Limb (tissue), 2 donors: Measurements from ENCODE around the gene FBXW10.
"Not testable (repeated sequence)": the region's sequence is repeated elsewhere in the genome, so short reads cannot be mapped to it uniquely, and the experiment has no call there.

Experiments used
- DNase-seq, 2 donors: peaks; one replicate each; pipeline ENCODE4 v3.0.0-alpha.2; 2016; ENCODE audit errors: extremely low spot score in 2 of 2

Gene FBXW10

DNA sequence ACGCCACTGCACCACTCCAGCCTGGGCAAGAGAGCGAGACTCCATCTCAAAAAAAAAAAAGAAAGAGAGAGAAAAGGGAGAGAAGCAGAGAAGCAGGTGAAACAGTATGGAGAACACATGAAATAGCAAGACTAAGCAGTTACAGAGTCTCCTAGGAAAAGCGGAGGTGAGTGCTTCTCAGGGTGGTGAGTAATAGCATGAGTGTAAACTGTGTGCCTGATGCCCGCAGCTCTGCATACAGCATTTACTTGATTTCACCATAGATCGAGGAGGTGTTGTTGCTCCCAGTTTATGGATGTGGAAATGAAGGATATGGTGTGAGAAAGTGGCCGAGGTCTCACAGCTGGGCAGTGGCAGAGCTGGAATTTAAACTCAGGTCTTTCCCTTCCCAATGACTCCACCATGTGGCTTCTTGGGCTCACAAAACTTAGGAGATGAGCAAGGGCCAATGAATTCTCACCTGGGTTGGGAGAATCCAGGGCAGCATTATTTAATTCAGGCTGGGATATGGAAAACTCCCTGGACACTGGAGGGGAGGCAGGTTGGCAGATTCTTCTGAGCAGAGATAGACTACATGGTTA is 10.1 kb downstream of the FBXW10 start:
- not testable (repeated sequence) for DNase-seq

DNA sequence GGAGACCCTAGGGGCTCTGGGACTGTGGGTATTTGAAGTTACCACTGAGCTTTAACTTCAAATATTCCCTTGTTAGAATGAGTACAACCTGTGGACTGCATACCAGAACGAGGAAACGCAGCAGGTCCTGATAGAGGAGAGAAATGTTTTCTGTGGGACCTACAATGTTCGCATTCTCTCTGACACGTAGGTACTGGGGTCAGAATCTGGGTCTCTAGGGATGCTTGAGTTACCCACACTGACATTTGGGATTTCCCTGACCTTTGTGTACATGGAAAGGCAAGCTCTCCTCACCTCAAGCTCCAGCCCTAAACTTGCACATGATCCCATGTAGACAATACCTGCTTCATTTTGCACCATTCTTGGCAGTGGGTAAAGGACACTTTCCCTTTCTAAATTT is 12.1 kb downstream of the FBXW10 start:
- DNase-seq, result not testable (repeated sequence)

- not testable (repeated sequence) for DNase-seq
Measured at GRCh38 chr17:18757368-18758044, 13.7 kb downstream of the FBXW10 start.

DNA sequence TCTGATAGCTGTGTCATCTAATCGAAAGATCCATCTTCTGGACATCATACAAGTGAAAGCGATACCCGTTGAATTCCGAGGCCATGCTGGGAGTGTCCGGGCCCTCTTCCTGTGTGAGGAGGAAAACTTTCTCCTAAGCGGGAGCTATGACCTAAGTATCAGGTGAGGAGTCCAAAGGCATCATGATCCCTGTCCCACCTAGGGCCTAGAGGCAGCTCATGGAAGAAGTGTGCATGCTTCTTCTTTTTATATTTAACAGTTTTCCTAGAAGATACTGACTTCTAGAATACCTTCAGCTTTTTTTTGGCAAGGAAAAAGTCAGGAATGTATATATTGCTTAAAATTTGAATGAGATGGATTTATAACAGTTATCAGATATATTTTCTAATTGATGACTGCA is 14.5 kb downstream of the FBXW10 start:
- DNase-seq, result not testable (repeated sequence)

GRCh38 chr17:18760221-18760620 is 16.4 kb downstream of the FBXW10 start:
- DNase-seq, result not testable (repeated sequence)

- DNase-seq, result not testable (repeated sequence)
Measured at GRCh38 chr17:18770572-18770971, 26.7 kb downstream of the FBXW10 start.

GRCh38 chr17:18771066-18771465 is 27.2 kb downstream of the FBXW10 start:
- DNase-seq, result not testable (repeated sequence)

- DNase-seq, result no peak
Measured at GRCh38 chr17:18772471-18772870, 28.6 kb downstream of the FBXW10 start.

DNA sequence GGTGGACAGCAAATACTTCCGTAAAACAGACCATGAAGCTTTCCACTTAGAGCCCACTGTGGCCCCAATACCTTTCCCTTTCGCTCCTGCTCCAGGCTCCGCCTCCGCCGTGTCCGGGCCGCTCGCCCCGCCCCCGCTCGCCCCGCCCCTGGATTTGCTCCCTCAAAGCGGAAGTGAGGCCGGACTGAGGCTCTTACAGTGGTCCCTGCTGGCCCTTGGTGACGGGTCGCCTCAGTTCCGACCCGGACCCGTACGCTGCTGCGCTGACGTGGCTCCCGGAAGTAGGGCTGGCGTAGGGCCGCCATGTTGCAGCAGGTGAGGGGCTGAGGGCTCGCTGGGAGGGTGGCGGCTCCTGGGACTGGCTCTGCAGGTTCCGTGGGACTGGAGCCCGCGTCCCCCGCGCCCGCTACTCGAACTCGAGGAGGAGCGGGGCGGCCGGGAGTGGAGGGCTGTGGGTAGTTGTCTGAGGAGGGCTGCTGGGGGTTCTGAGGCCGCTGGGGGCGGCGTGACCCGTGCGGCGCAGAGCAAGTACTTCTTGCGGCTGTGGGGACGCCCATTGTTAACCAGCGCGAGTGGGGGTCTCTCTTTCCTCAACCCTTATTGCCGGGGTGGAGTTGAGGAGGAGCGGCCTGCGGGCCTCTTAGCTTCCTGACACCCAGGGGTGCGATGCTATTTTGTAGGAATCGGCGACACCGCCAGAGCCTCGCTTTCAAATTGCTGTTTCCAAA is 37.3 kb downstream of the FBXW10 start, which contains the start of gene TVP23B:
Gene TVP23B, plus strand, starts transcription at position 193 of the 728 bp plus-strand sequence. Its CDS starts 111 bp downstream, at position 304.
- peak; percentile 94 to 97 for DNase-seq

- DNase-seq, result not testable (repeated sequence)
Measured at GRCh38 chr17:18781805-18782204, 38.0 kb downstream of the FBXW10 start.

DNA sequence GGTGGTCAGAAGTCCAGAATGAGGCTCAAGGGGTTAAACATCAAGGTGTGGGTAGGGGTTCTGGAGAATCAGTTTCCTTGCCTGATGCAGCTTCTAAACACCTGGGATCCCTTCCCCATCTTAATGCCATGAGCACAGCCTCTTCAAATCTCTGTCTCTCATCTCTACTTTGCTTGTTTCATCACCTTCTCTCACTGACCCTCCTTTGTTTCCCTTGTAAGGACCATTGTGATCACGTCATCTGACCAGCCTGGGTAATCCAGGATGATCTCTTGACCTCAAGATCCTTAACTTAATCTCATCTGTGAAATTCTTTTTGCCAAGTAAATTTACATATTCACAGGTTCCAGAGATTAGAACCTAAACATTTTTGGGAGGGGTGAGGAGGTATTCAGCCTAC is 42.1 kb downstream of the FBXW10 start:
- DNase-seq, result not testable (repeated sequence)

DNA sequence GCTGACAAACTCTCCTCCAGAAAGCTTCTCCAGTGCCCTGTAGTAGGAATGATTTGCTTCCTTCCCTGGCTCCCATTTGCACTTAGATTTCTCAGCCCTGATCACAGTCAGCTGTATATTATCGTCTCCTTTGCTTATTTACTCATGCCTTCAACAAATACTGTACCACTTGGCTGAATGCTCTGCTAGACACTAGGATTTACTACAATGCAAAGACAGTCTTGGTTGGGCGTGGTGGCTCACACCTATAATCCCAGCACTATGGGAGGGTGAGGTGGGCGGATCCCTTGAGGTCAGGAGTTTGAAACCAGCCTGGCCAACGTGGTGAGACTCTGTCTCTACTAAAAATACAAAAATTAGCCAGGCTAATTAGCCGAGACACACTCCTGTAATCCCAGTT is 43.0 kb downstream of the FBXW10 start:
- not testable (repeated sequence) for DNase-seq

GRCh38 chr17:18791402-18791801 is 47.5 kb downstream of the FBXW10 start:
- not testable (repeated sequence) for DNase-seq

DNA sequence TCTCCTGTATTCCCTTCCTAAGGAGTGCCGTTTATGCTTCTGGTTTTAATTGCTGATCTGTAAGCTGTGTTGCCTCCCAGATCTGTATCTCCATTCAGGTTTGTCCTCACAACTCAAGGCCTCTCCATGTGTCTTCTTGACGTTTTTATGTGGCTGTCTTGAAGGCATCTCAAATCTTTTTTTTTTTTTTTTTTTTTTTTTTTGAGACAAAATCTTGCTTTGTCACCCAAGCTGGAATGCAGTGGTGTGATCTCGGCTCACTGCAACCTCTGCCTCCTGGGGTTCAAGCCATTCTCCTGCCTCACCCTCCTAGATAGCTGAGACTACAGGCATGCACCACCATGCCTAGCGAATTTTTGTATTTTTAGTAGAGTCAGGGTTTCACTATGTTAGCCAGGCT is 51.0 kb downstream of the FBXW10 start:
- DNase-seq, result not testable (repeated sequence)

DNA sequence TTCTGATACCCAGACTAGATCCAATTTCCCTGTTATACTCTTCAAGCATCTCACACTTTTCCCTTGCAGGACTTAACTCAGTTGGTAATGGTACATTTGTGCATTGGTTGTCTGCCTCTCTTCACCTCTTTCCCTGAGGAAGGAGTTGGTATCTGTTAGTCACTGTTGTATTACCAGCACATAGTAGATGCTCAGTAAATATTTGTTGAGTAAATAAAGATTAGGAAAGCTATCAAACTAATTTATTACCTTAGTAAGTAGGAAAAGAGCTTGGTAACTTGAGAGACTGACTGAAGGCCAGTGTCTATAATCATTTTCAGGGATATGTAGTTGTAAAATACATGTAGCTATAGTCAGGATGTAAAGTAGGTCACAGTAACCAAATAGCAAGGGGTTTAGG is 53.0 kb downstream of the FBXW10 start:
- not testable (repeated sequence) for DNase-seq

- DNase-seq, result not testable (repeated sequence)
Measured at GRCh38 chr17:18803458-18804245, 59.8 kb downstream of the FBXW10 start.

DNA sequence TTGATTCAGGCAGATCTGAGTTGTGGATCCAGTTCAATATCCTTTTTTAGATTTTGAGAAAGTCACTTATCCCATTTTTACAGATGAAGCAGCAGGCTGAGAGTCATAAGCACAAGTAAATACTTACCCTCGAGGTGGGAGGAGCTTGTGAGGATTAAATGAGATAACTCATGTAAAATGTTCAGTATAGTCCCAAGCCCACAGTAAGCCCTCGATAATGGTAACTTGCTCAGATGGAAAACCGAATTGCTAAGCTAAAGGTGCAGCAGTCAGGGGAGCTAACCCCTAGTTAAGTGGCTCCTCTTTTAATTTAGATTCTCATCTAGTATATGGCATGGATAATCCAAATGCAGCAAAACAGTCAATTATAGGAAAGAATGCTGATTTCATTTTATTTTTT is 72.1 kb downstream of the FBXW10 start:
- not testable (repeated sequence) for DNase-seq

DNA sequence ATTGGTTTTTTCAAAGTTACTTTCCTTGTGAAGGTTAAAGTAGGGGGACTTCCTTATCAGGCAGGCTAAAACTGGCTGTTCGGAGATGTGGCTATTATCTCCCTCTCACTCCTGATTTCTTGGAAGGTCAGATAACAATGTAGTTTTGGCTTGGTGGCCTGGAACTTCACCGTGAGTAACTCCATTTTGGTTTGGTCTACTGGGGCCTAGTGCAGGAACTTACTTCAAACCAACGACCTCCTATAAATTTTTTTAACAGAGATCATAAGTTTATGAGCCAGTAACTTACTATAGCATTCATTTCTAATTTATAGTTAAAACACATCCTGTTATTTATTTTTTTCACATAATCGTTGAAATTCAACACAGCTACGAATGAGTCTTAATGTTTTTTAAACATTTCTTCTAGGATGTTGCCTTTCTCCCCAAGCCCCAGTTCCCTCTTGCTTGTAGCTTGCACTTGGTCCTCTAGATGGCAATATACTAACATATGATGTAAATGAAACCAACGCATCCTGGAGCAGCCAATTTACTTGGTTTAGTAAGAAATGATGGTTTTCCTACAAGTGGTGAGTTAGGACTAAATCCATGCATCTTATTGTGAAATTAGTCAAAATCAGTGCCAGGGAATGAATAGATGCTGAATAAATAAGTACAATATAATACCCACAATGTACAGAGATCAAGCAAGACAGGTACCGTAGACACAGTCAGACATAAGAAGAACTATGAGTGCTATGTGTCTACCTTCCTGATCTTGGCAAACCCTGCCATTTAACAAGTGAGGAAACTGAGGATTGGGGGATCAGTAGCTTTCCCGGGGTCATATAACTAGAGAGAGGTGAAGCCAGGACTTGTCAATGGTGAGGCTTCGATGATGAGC is 72.9 kb downstream of the FBXW10 start:
- peak; percentile 22 to 72 for DNase-seq

- DNase-seq, result not testable (repeated sequence)
Measured at GRCh38 chr17:18821430-18821829, 77.6 kb downstream of the FBXW10 start.

GRCh38 chr17:18827613-18828012 is 83.8 kb downstream of the FBXW10 start:
- DNase-seq, result not testable (repeated sequence)
